GM21825 (cell line): ENCODE results near the gene CRYBG1.
A peak's percentile ranks its signal among the peaks of the same experiment; 100 is the strongest.
"Not testable (repeated sequence)": the region's sequence is repeated elsewhere in the genome, so short reads cannot be mapped to it uniquely, and the experiment has no call there.

Source experiments
- ATAC-seq: cut with Tn5 transposase; IDR thresholded peaks from one replicate; pipeline ENCODE4 v1.9.1; 2021; ENCODE audit warnings: mild to moderate bottlenecking, moderate library complexity; ENCODE audit not compliant: unreplicated experiment

Gene CRYBG1

GRCh38 chr6:106496823-106497222, 136.3 kb downstream of the CRYBG1 start:
- no peak for ATAC-seq

- ATAC-seq, result no peak
Observed at GRCh38 chr6:106501960-106502371, 141.4 kb downstream of the CRYBG1 start.

- no peak for ATAC-seq
Observed at GRCh38 chr6:106502559-106502958, 142.0 kb downstream of the CRYBG1 start.

GRCh38 chr6:106508277-106508676, 147.8 kb downstream of the CRYBG1 start:
- no peak for ATAC-seq

- no peak for ATAC-seq
Observed at GRCh38 chr6:106508834-106509233, 148.3 kb downstream of the CRYBG1 start.

- ATAC-seq, result no peak
Observed at GRCh38 chr6:106509420-106510089, 149.0 kb downstream of the CRYBG1 start.

- ATAC-seq, result peak; percentile 38
Observed at GRCh38 chr6:106510090-106510970, 149.8 kb downstream of the CRYBG1 start.

GRCh38 chr6:106511288-106512047, 151.0 kb downstream of the CRYBG1 start:
- ATAC-seq, result peak; percentile 17

GRCh38 chr6:106512048-106512967, 151.8 kb downstream of the CRYBG1 start:
- peak; percentile 48 for ATAC-seq

GRCh38 chr6:106512968-106513574, 152.6 kb downstream of the CRYBG1 start:
- ATAC-seq, result no peak

- no peak for ATAC-seq
Observed at GRCh38 chr6:106513808-106514582, 153.5 kb downstream of the CRYBG1 start.

- no peak for ATAC-seq
Observed at GRCh38 chr6:106514583-106514885, 154.0 kb downstream of the CRYBG1 start.

GRCh38 chr6:106515582-106515981, 155.1 kb downstream of the CRYBG1 start:
- ATAC-seq, result not testable (repeated sequence)

GRCh38 chr6:106516616-106517015, 156.1 kb downstream of the CRYBG1 start:
- ATAC-seq, result no peak

GRCh38 chr6:106517706-106518105, 157.2 kb downstream of the CRYBG1 start:
- no peak for ATAC-seq

GRCh38 chr6:106518748-106519147, 158.2 kb downstream of the CRYBG1 start:
- no peak for ATAC-seq

- peak; percentile 55 for ATAC-seq
Observed at GRCh38 chr6:106519460-106520394, 159.2 kb downstream of the CRYBG1 start.

GRCh38 chr6:106520711-106521401, 160.3 kb downstream of the CRYBG1 start:
- ATAC-seq, result peak; percentile 51
